GM12873 (cell line): ENCODE data around the gene GUK1.

Source experiments
- CTCF ChIP-seq: IDR thresholded peaks from 2 replicates; pipeline ENCODE4 v1.5.1; 2012; ENCODE audit warnings: low read depth, mild to moderate bottlenecking, moderate library complexity, low read length, control low read depth; ENCODE audit not compliant: insufficient read depth; ENCODE audit errors: missing control alignments

Gene GUK1

GRCh38 chr1:228139931-228140723 is at the start of gene GUK1:
Gene GUK1, plus strand, starts transcription at chr1:228140279. Its CDS starts 24 bp downstream, at chr1:228140303.
- TF ChIP-seq CTCF = no peak

- no peak for TF ChIP-seq CTCF
Measured at GRCh38 chr1:228090613-228091081, 49.4 kb upstream of the GUK1 start.

- TF ChIP-seq CTCF = no peak
Measured at GRCh38 chr1:228091084-228091483, 49.0 kb upstream of the GUK1 start.

GRCh38 chr1:228092342-228093049 is 47.6 kb upstream of the GUK1 start:
- no peak for TF ChIP-seq CTCF

- no peak for TF ChIP-seq CTCF
Measured at GRCh38 chr1:228093050-228093906, 46.8 kb upstream of the GUK1 start.

- TF ChIP-seq CTCF = no peak
Measured at GRCh38 chr1:228094432-228095016, 45.6 kb upstream of the GUK1 start.
